SK-N-SH (cell line): ENCODE data around the gene ST8SIA3. TPM values are rescaled to one million over a fixed set of nuclear protein-coding genes. Genes with fewer than 3 reads are reported as not detected.

Experiments used
- CTCF ChIA-PET: fragments of 300-600, 350-600 bp; formaldehyde crosslinking; extraction: SDS; loops from one replicate; lab custom pipeline; 2021; lab: Yijun Ruan, JAX
- POLR2A ChIA-PET: fragments of 350-600 bp; sonication (Branson Sonifier 250); formaldehyde crosslinking; extraction: SDS; loops from one replicate; lab custom pipeline; 2020; ENCODE audit warnings: antibody characterized with exemption, inconsistent platforms; lab: Yijun Ruan, JAX
- DNase-seq: peaks from one replicate; pipeline ENCODE4 v3.0.0; 2012
- H2AFZ ChIP-seq: fragments of 200-600 bp; sonication (generic); 2 replicates; pipeline ENCODE4 v1.8.1; 2016; ENCODE audit warnings: antibody characterized with exemption, mild to moderate bottlenecking, low read depth
- H3F3A ChIP-seq: fragments of 200-600 bp; sonication (generic); replicated peaks from 2 replicates; pipeline ENCODE3; 2016; ENCODE audit warnings: antibody characterized with exemption, mild to moderate bottlenecking; ENCODE audit not compliant: insufficient read depth
- H3K27ac ChIP-seq, 2 experiments: fragments of 200-500 bp in 1 of 2; fragments of 200-600 bp in 1 of 2; sonication (Bioruptor generic) in 1 of 2; sonication (generic), shearing (Covaris generic) in 1 of 2; 2 replicates each; pipeline versions ENCODE4 v1.5.1 to v1.6.1; 2014 to 2016; ENCODE audit warnings: low read depth in 2 of 2, inconsistent platforms in 1 of 2, low read length in 1 of 2, mild to moderate bottlenecking in 1 of 2, mixed read lengths in 1 of 2
- H3K27me3 ChIP-seq: fragments of 200-600 bp; sonication (generic), shearing (Covaris generic); 2 replicates; pipeline ENCODE4 v1.6.1; 2016; ENCODE audit warnings: mixed run types; ENCODE audit not compliant: insufficient read depth
- H3K36me3 ChIP-seq, 2 experiments: fragments of 200-500 bp in 1 of 2; fragments of 200-600 bp in 1 of 2; sonication (Bioruptor generic) in 1 of 2; sonication (generic) in 1 of 2; replicated peaks in 1 of 2; 2 replicates each; pipeline versions ENCODE3 to v1.5.1; 2014 to 2016; ENCODE audit warnings: low read length in 1 of 2, mild to moderate bottlenecking in 1 of 2; ENCODE audit not compliant: insufficient read depth in 2 of 2, control insufficient read depth in 1 of 2
- H3K4me1 ChIP-seq, 2 experiments: fragments of 200-500 bp in 1 of 2; fragments of 200-600 bp in 1 of 2; sonication (Bioruptor generic) in 1 of 2; sonication (generic), shearing (Covaris generic) in 1 of 2; 2 replicates each; pipeline versions ENCODE4 v1.5.1 to v1.6.1; 2014 to 2016; ENCODE audit warnings: low read depth in 1 of 2, low read length in 1 of 2, mixed run types in 1 of 2; ENCODE audit not compliant: insufficient read depth in 2 of 2, control insufficient read depth in 1 of 2
- H3K4me2 ChIP-seq: fragments of 200-600 bp; sonication (generic), shearing (Covaris generic); 2 replicates; pipeline ENCODE4 v1.6.1; 2017; ENCODE audit warnings: mixed run types
- H3K4me3 ChIP-seq, 2 experiments: fragments of 200-500 bp in 1 of 2; fragments of 200-600 bp in 1 of 2; sonication (Bioruptor generic) in 1 of 2; sonication (generic), shearing (Covaris generic) in 1 of 2; 2 replicates each; pipeline versions ENCODE4 v1.5.1 to v1.8.1; 2014 to 2016; ENCODE audit warnings: low read depth in 2 of 2, inconsistent platforms in 1 of 2, low read length in 1 of 2, mild to moderate bottlenecking in 1 of 2, mixed read lengths in 1 of 2, moderate library complexity in 1 of 2
- H3K79me2 ChIP-seq: fragments of 200-600 bp; sonication (generic); 2 replicates; pipeline ENCODE4 v1.8.1; 2017; ENCODE audit warnings: mild to moderate bottlenecking; ENCODE audit not compliant: insufficient read depth
- H3K9ac ChIP-seq: fragments of 200-600 bp; sonication (generic); 2 replicates; pipeline ENCODE4 v1.6.1; 2017; ENCODE audit warnings: mixed run types
- H3K9me2 ChIP-seq: fragments of 200-600 bp; sonication (generic); 2 replicates; pipeline ENCODE4 v1.6.1; 2017; ENCODE audit warnings: mixed run types
- H3K9me3 ChIP-seq: fragments of 200-600 bp; sonication (generic); 2 replicates; pipeline ENCODE4 v1.6.1; 2017; ENCODE audit warnings: mixed run types, mild to moderate bottlenecking, moderate library complexity
- H4K20me1 ChIP-seq: fragments of 200-600 bp; sonication (generic); 2 replicates; pipeline ENCODE4 v1.6.1; 2017; ENCODE audit warnings: mild to moderate bottlenecking, mixed run types; ENCODE audit not compliant: insufficient read depth
- CHD2 ChIP-seq: fragments of 150-350 bp; IDR thresholded peaks from 2 replicates; pipeline ENCODE4 v1.6.1; 2018; ENCODE audit warnings: low read length; ENCODE audit not compliant: partially characterized antibody
- ELF1 ChIP-seq: IDR thresholded peaks from 2 replicates; pipeline ENCODE4 v1.4.0; 2012
- EP300 ChIP-seq, 2 experiments: IDR thresholded peaks; 2 replicates each; pipeline versions ENCODE4 v1.4.0 to v1.6.1; 2012; ENCODE audit warnings: borderline replicate concordance in 1 of 2, low read depth in 1 of 2, low read length in 1 of 2
- EZH2phosphoT487 ChIP-seq: fragments of 200-600 bp; sonication (generic); IDR thresholded peaks from 2 replicates; pipeline ENCODE4 v1.6.1; 2017; ENCODE audit warnings: low read depth, mixed run types, mild to moderate bottlenecking, antibody characterized with exemption, moderate library complexity, borderline replicate concordance
- FOXM1 ChIP-seq: IDR thresholded peaks from 2 replicates; pipeline ENCODE4 v1.4.0; 2012; ENCODE audit warnings: low read depth, mild to moderate bottlenecking
- JUND ChIP-seq: IDR thresholded peaks from 2 replicates; pipeline ENCODE4 v1.4.0; 2012
- MAX ChIP-seq: IDR thresholded peaks from 2 replicates; pipeline ENCODE4 v1.4.0; 2012; ENCODE audit warnings: low read depth
- NRF1 ChIP-seq: IDR thresholded peaks from 2 replicates; pipeline ENCODE4 v1.6.1; 2012; ENCODE audit warnings: low read depth, mild to moderate bottlenecking, low read length
- RAD21 ChIP-seq: IDR thresholded peaks from 2 replicates; pipeline ENCODE4 v1.6.1; 2012; ENCODE audit warnings: mild to moderate bottlenecking, low read length
- RFX5 ChIP-seq: IDR thresholded peaks from 2 replicates; pipeline ENCODE4 v1.6.1; 2012; ENCODE audit warnings: mild to moderate bottlenecking, improper control_type of control experiment, low read length
- RXRA ChIP-seq: IDR thresholded peaks from 2 replicates; pipeline ENCODE4 v1.4.0; 2012; ENCODE audit warnings: low read depth, mild to moderate bottlenecking, borderline replicate concordance
- TAF1 ChIP-seq: IDR thresholded peaks from 2 replicates; pipeline ENCODE4 v1.6.1; 2012; ENCODE audit warnings: low read depth, mild to moderate bottlenecking, low read length, moderate library complexity, borderline replicate concordance
- TCF12 ChIP-seq: IDR thresholded peaks from 2 replicates; pipeline ENCODE4 v1.4.0; 2012
- USF1 ChIP-seq: IDR thresholded peaks from 2 replicates; pipeline ENCODE4 v1.4.0; 2012; ENCODE audit warnings: low read depth, borderline replicate concordance
- USF2 ChIP-seq: fragments of 150-350 bp; IDR thresholded peaks from 2 replicates; pipeline ENCODE4 v1.6.1; 2017; ENCODE audit warnings: antibody characterized with exemption, low read length, low read depth, borderline replicate concordance
- YY1 ChIP-seq: IDR thresholded peaks from 2 replicates; pipeline ENCODE4 v1.4.0; 2012; ENCODE audit warnings: low read depth, mild to moderate bottlenecking
- WGBS: methylation state at CpG from one replicate; pipeline ENCODE4 v1.1.6; 2017; ENCODE audit warnings: low lambda C conversion rate; 5-methylcytosine and 5-hydroxymethylcytosine counted together
- polyA plus RNA-seq, 3 experiments: library from polyadenylated mRNA; depleted of rRNA; stranded (reverse); fragments of >200 nt; gene quantifications; 2 replicates each; pipeline ENCODE4 v1.2.3, GENCODE V29; 2012

Gene ST8SIA3
- polyA plus RNA-seq, 1 of the 3 experiments (the other 2 are of a cell fraction) = 0.05 TPM

GRCh38 chr18:57337890-57338289 lies 14.5 kb upstream of the ST8SIA3 start (continued):
- no peak for TF ChIP-seq USF1
- no peak for TF ChIP-seq USF2

GRCh38 chr18:57343833-57344232 lies 8.5 kb upstream of the ST8SIA3 start:
- no peak overlapping the region for H3K4me3 ChIP-seq
- ChIA-PET CTCF (interaction anchor here (1.0 kb wide), 1 partner anchor 95 kb away, joined by 3 read pairs; no protein-coding TSS in a partner anchor), POLR2A (no interaction called here)
- no peaks in the 10 kb centered on the region for H4K20me1 ChIP-seq
- H3K36me3 ChIP-seq = no peaks in the 10 kb centered on the region
- no peaks in the 10 kb centered on the region for H3K9me3 ChIP-seq
- no peak for DNase-seq
- H3K79me2 ChIP-seq = no peaks in the 10 kb centered on the region
- no peaks in the 10 kb centered on the region for H3K9me2 ChIP-seq
- WGBS = 0% methylated on average over 1 of the region's 1 CpG
- TF ChIP-seq NRF1 (no peak), TAF1 (no peak), RXRA (no peak), EP300 (IDR thresholded peaks at IDR 0.05; ENCODE audit: borderline replicate concordance in 1 of 2, low read depth in 1 of 2, low read length in 1 of 2) (no peak), RAD21 (no peak), ELF1 (no peak), EZH2phosphoT487 (no peak)
- TF ChIP-seq, all 33 proteins: peak for 0
- Histone ChIP-seq H3K4me2 (no peak overlapping the region), H3F3A (no peaks in the 10 kb centered on the region), H3K9ac (no peak overlapping the region), H3K4me1 (no peaks in the 10 kb centered on the region), H3K27me3 (no peaks in the 10 kb centered on the region), H3K27ac (no peak overlapping the region), H2AFZ (no peak overlapping the region)

- POLR2A ChIA-PET = no interaction called here
- 32% methylated on average over 2 of the region's 2 CpGs for WGBS
- CTCF ChIA-PET = interaction anchor here (1.0 kb wide), 1 partner anchor 11 kb away, joined by 3 read pairs; no protein-coding TSS in a partner anchor
These were observed 5.5 kb upstream of the ST8SIA3 start for GRCh38 chr18:57346876-57347275.

More at GRCh38 chr18:57346876-57347275, 5.5 kb upstream of the ST8SIA3 start:
- Histone ChIP-seq H3K9me2 (no peaks in the 10 kb centered on the region), H3K9ac (no peak overlapping the region), H3K4me2 (no peak overlapping the region), H3K9me3 (no peaks in the 10 kb centered on the region), H2AFZ (no peak overlapping the region), H3K27me3 (peaks cover 4% of the 10 kb centered on the region; the same call in 1 of the 2 replicates), H4K20me1 (no peaks in the 10 kb centered on the region), H3K4me1 (peaks cover 0 to 3% of the 10 kb centered on the region in 2 experiments; a peak in 1 of 4 replicates), H3K36me3 (no peaks in the 10 kb centered on the region), H3K27ac (no peak overlapping the region), H3K79me2 (no peaks in the 10 kb centered on the region), H3F3A (no peaks in the 10 kb centered on the region), H3K4me3 (no peak overlapping the region)
- no peak for DNase-seq
- no peak for TF ChIP-seq ELF1
- no peak for TF ChIP-seq TCF12
- TF ChIP-seq RFX5 = no peak
- no peak for TF ChIP-seq YY1
- TF ChIP-seq MAX = no peak
- TF ChIP-seq EZH2phosphoT487 = no peak
- no peak for TF ChIP-seq JUND
- TF ChIP-seq FOXM1 = no peak
- TF ChIP-seq CHD2 = no peak
